IMR-90 (cell line): Measurements from ENCODE around the gene ARPC4. TPM values are rescaled to one million over a fixed set of nuclear protein-coding genes. Genes with fewer than 3 reads are reported as not detected.

ENCODE experiments used
- ATAC-seq: fragments of 200-7000 bp; cut with Tn5 transposase; 2 replicates; pipeline ENCODE4 v1.9.1; 2020; ENCODE audit warnings: low read depth, mild to moderate bottlenecking, moderate library complexity
- BruUV-seq: library from RNA; stranded (reverse); fragments of 400-500 nt; replicated peaks from 2 replicates; lab custom pipeline; 2021; lab: Mats Ljungman, UMichigan
- CTCF ChIA-PET: fragments of 300-600 bp; formaldehyde crosslinking; extraction: SDS; loops from one replicate; lab custom pipeline; 2021; ENCODE audit warnings: antibody characterized with exemption; lab: Yijun Ruan, JAX
- POLR2A ChIA-PET: fragments of 300-600 bp; sonication (Branson Sonifier 250); formaldehyde crosslinking; loops from one replicate; lab custom pipeline; 2022; ENCODE audit warnings: antibody characterized with exemption; ENCODE audit not compliant: unreplicated experiment; lab: Charles Lee
- DNase-seq: peaks from one replicate; pipeline ENCODE4 v3.0.0; 2013
- H2AFZ ChIP-seq: replicated peaks from 2 replicates; pipeline ENCODE3; 2013; ENCODE audit warnings: low read length, mild to moderate bottlenecking; ENCODE audit not compliant: poor library complexity
- H2AK5ac ChIP-seq: 2 replicates; pipeline ENCODE4 v1.6.1; 2013; ENCODE audit warnings: low read depth, low read length, inconsistent platforms
- H2AK9ac ChIP-seq: replicated peaks from 2 replicates; pipeline ENCODE3; 2013; ENCODE audit warnings: mild to moderate bottlenecking, low read depth, low read length, moderate library complexity; ENCODE audit not compliant: poor library complexity
- H2BK120ac ChIP-seq: 2 replicates; pipeline ENCODE4 v1.6.1; 2013; ENCODE audit warnings: low read depth, low read length, inconsistent platforms
- H2BK15ac ChIP-seq: 3 replicates; pipeline ENCODE4 v1.6.1; 2013; ENCODE audit warnings: low read depth, low read length, inconsistent platforms
- H2BK20ac ChIP-seq: 2 replicates; pipeline ENCODE4 v1.6.1; 2013; ENCODE audit warnings: low read depth, mild to moderate bottlenecking, inconsistent platforms, low read length, moderate library complexity
- H2BK5ac ChIP-seq: 2 replicates; pipeline ENCODE4 v1.6.1; 2013; ENCODE audit warnings: mild to moderate bottlenecking, low read depth, low read length, inconsistent platforms; ENCODE audit not compliant: poor library complexity, severe bottlenecking
- H3K14ac ChIP-seq: replicated peaks from 2 replicates; pipeline ENCODE4 v1.6.1; 2013; ENCODE audit warnings: low read depth, low read length, inconsistent platforms
- H3K18ac ChIP-seq: 2 replicates; pipeline ENCODE4 v1.6.1; 2013; ENCODE audit warnings: low read depth, low read length, control low read depth
- H3K23ac ChIP-seq: 2 replicates; pipeline ENCODE4 v1.6.1; 2013; ENCODE audit warnings: low read depth, low read length, inconsistent platforms
- H3K27ac ChIP-seq: 2 replicates; pipeline ENCODE4 v1.5.1; 2013; ENCODE audit warnings: mild to moderate bottlenecking, control low read depth, low read length; ENCODE audit not compliant: insufficient read depth
- H3K27me3 ChIP-seq: 2 replicates; pipeline ENCODE4 v1.6.1; 2013; ENCODE audit warnings: low read length; ENCODE audit not compliant: control insufficient read depth, insufficient read depth
- H3K36me3 ChIP-seq: 2 replicates; pipeline ENCODE4 v1.6.1; 2013; ENCODE audit warnings: low read length, mixed read lengths; ENCODE audit not compliant: control insufficient read depth, insufficient read depth
- H3K4ac ChIP-seq: 2 replicates; pipeline ENCODE4 v1.6.1; 2013; ENCODE audit warnings: low read depth, low read length, inconsistent platforms
- H3K4me1 ChIP-seq: 2 replicates; pipeline ENCODE4 v1.6.1; 2013; ENCODE audit warnings: low read length, mixed read lengths; ENCODE audit not compliant: control insufficient read depth, insufficient read depth
- H3K4me2 ChIP-seq: 2 replicates; pipeline ENCODE4 v1.6.1; 2013; ENCODE audit warnings: low read depth, mild to moderate bottlenecking, control low read depth, low read length, moderate library complexity
- H3K4me3 ChIP-seq: 2 replicates; pipeline ENCODE4 v1.5.1; 2013; ENCODE audit warnings: low read depth, mild to moderate bottlenecking, control low read depth, low read length, moderate library complexity; ENCODE audit not compliant: insufficient read depth
- H3K56ac ChIP-seq: 2 replicates; pipeline ENCODE4 v1.6.1; 2013; ENCODE audit warnings: low read length, inconsistent platforms; ENCODE audit not compliant: insufficient read depth; ENCODE audit errors: extremely low read depth
- H3K79me1 ChIP-seq, 2 experiments: 2 replicates each; pipeline ENCODE4 v1.6.1; 2013; ENCODE audit warnings: low read length in 2 of 2, inconsistent platforms in 1 of 2, low read depth in 1 of 2
- H3K9ac ChIP-seq: 2 replicates; pipeline ENCODE4 v1.6.1; 2013; ENCODE audit warnings: low read depth, low read length, control low read depth
- H3K9me1 ChIP-seq: 2 replicates; pipeline ENCODE4 v1.6.1; 2013; ENCODE audit warnings: low read length, inconsistent platforms; ENCODE audit not compliant: insufficient read depth
- H3K9me3 ChIP-seq: 2 replicates; pipeline ENCODE4 v1.6.1; 2013; ENCODE audit warnings: low read length; ENCODE audit not compliant: control insufficient read depth, insufficient read depth
- H4K20me1 ChIP-seq: 2 replicates; pipeline ENCODE4 v1.6.1; 2013; ENCODE audit warnings: low read length, inconsistent platforms; ENCODE audit not compliant: insufficient read depth
- H4K5ac ChIP-seq: 2 replicates; pipeline ENCODE4 v1.6.1; 2013; ENCODE audit warnings: mild to moderate bottlenecking, low read depth, low read length, control low read depth
- H4K8ac ChIP-seq, 2 experiments: 2 replicates each; pipeline ENCODE4 v1.6.1; 2013; ENCODE audit warnings: low read depth in 2 of 2, low read length in 2 of 2, control low read depth in 1 of 2, inconsistent platforms in 1 of 2
- H4K91ac ChIP-seq: 2 replicates; pipeline ENCODE4 v1.6.1; 2013; ENCODE audit warnings: low read depth, low read length, inconsistent platforms; ENCODE audit not compliant: insufficient read depth
- BHLHE40 ChIP-seq: fragments of 150-350 bp; IDR thresholded peaks from 2 replicates; pipeline ENCODE4 v1.6.1; 2016; ENCODE audit warnings: mild to moderate bottlenecking, low read depth, low read length
- CEBPB ChIP-seq: IDR thresholded peaks from 2 replicates; pipeline ENCODE4 v1.6.1; 2012; ENCODE audit warnings: low read depth, low read length, improper control_type of control experiment
- CHD1 ChIP-seq: IDR thresholded peaks from 2 replicates; pipeline ENCODE4 v1.6.1; 2012; ENCODE audit warnings: low read depth, low read length, improper control_type of control experiment
- CTCF ChIP-seq: conservative IDR thresholded peaks from 2 replicates; pipeline ENCODE4 v1.5.1; 2012; ENCODE audit warnings: mild to moderate bottlenecking, low read depth, low read length, improper control_type of control experiment
- ELK1 ChIP-seq: fragments of 150-350 bp; IDR thresholded peaks from 2 replicates; pipeline ENCODE4 v1.6.1; 2016; ENCODE audit warnings: low read depth, mild to moderate bottlenecking, low read length, moderate library complexity, borderline replicate concordance
- FOS ChIP-seq: fragments of 150-350 bp; IDR thresholded peaks from 2 replicates; pipeline ENCODE4 v1.6.1; 2016; ENCODE audit warnings: low read depth, low read length
- MAFK ChIP-seq: IDR thresholded peaks from 2 replicates; pipeline ENCODE4 v1.6.1; 2012; ENCODE audit warnings: low read depth, low read length, improper control_type of control experiment
- MAZ ChIP-seq: IDR thresholded peaks from 2 replicates; pipeline ENCODE4 v1.6.1; 2012; ENCODE audit warnings: low read depth, mild to moderate bottlenecking, low read length, improper control_type of control experiment, moderate library complexity, borderline replicate concordance
- MXI1 ChIP-seq: IDR thresholded peaks from 2 replicates; pipeline ENCODE4 v1.6.1; 2012; ENCODE audit warnings: low read depth, mild to moderate bottlenecking, low read length, moderate library complexity, borderline replicate concordance
- NFE2L2 ChIP-seq: fragments of 150-350 bp; IDR thresholded peaks from 2 replicates; pipeline ENCODE4 v1.6.1; 2016; ENCODE audit warnings: low read depth, mild to moderate bottlenecking, low read length
- POLR2A ChIP-seq: IDR thresholded peaks from 2 replicates; pipeline ENCODE4 v1.6.1; 2012; ENCODE audit warnings: mild to moderate bottlenecking, low read depth, low read length
- RAD21 ChIP-seq: IDR thresholded peaks from 2 replicates; pipeline ENCODE4 v1.6.1; 2012; ENCODE audit warnings: low read length, improper control_type of control experiment
- RCOR1 ChIP-seq: IDR thresholded peaks from 2 replicates; pipeline ENCODE4 v1.6.1; 2012; ENCODE audit warnings: mild to moderate bottlenecking, low read length, improper control_type of control experiment; ENCODE audit not compliant: insufficient replicate concordance
- RFX5 ChIP-seq: IDR thresholded peaks from 2 replicates; pipeline ENCODE4 v1.8.0; 2012; ENCODE audit warnings: low read depth, mild to moderate bottlenecking, low read length, moderate library complexity
- SMC3 ChIP-seq: fragments of 150-350 bp; IDR thresholded peaks from 2 replicates; pipeline ENCODE4 v1.6.1; 2016; ENCODE audit warnings: low read depth, mild to moderate bottlenecking, antibody characterized with exemption, low read length, moderate library complexity
- WGBS, 2 experiments: methylation state at CpG; one replicate each; pipeline versions ENCODE4 v1.1.5 to v1.1.7; 2013; ENCODE audit warnings: missing lambda C conversion rate in 2 of 2; ENCODE audit not compliant: insufficient read length in 1 of 2; ENCODE audit errors: extremely low coverage in 2 of 2; 5-methylcytosine and 5-hydroxymethylcytosine counted together
- dilution Hi-C: fragments of 300-500 bp; cut with HindIII; formaldehyde crosslinking; loops from one replicate; pipeline ENCODE4 v1.14.3; 2018; ENCODE audit warnings: low sequenced_read_pairs; ENCODE audit not compliant: unreplicated experiment
- in situ Hi-C: fragments of 300-500 bp; cut with MboI; formaldehyde crosslinking; loops from 3 replicates; pipeline ENCODE4 v1.14.3; 2019; ENCODE audit warnings: low sequenced_read_pairs, inconsistent platforms, mixed read lengths
- intact Hi-C: fragments of 100-400 bp; cut with micrococcal nuclease; formaldehyde crosslinking; loops from 2 replicates; pipeline ENCODE4 v1.10.0; 2022
- polyA plus RNA-seq, 3 experiments: library from polyadenylated mRNA; depleted of rRNA; stranded (reverse); fragments of >200 nt; gene quantifications; 2 replicates each; pipeline ENCODE4 v1.2.3, GENCODE V29; 2012; ENCODE audit warnings: low replicate concordance in 1 of 3
- total RNA-seq: library from RNA; depleted of rRNA; stranded (reverse); fragments of >200 nt; gene quantifications from 2 replicates; pipeline ENCODE4 v1.2.3, GENCODE V29; 2012
- TF ChIP-seq, protein P1 (sequence below): fragments of 150-350 bp; IDR thresholded peaks from 2 replicates; pipeline ENCODE4 v1.6.1; 2017; ENCODE audit warnings: mild to moderate bottlenecking, antibody characterized with exemption, low read length, low read depth

Gene ARPC4
- total and polyA plus RNA-seq, 2 of the 4 experiments (the other 2 are of a cell fraction): 188 to 383 TPM

DNA sequence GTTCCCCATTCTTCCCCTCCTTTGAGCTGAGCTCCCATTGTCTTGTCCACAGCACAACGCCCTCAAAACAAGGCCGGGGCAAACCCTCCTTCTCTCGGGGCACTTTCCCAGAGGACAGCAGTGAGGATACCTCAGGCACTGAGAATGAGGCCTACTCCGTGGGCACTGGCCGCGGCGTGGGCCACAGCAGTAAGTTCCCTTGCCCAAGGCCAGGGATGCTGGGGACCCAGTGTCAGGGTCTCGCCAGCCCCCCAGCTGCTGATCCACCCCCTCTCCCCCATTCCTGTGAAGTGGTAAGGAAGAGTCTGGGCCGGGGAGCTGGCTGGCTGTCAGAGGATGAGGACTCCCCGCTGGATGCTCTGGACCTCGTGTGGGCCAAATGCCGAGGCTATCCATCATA lies 47.4 kb upstream of the ARPC4 start:
- in situ Hi-C loops (no loop called here), intact Hi-C loops (no loop called here), dilution Hi-C loops (no loop called here)
- Histone ChIP-seq H4K20me1 (no peaks in the 10 kb centered on the region), H3K56ac (no peak overlapping the region), H2AK5ac (no peak overlapping the region), H2BK120ac (no peak overlapping the region), H4K91ac (no peak overlapping the region), H2BK15ac (no peak overlapping the region), H3K9me3 (no peaks in the 10 kb centered on the region), H4K8ac (no peak overlapping the region), H3K14ac (no peak overlapping the region), H3K18ac (no peak overlapping the region), H3K4me1 (peaks cover 16% of the 10 kb centered on the region), H3K79me1 (peaks cover 6 to 29% of the 10 kb centered on the region in 2 experiments), H3K27ac (no peak overlapping the region), H3K9ac (no peak overlapping the region), H2AK9ac (no peak overlapping the region), H3K23ac (no peak overlapping the region), H3K4me3 (no peak overlapping the region), H3K27me3 (no peaks in the 10 kb centered on the region), H4K5ac (no peak overlapping the region), H3K9me1 (peaks cover 12% of the 10 kb centered on the region), H3K36me3 (peaks cover 67% of the 10 kb centered on the region), H2AFZ (no peak overlapping the region), H2BK5ac (no peak overlapping the region), H3K4me2 (no peak overlapping the region), H2BK20ac (no peak overlapping the region), H3K4ac (no peak overlapping the region)
- BruUV-seq: no TSS peak
- ChIA-PET CTCF (no interaction called here), POLR2A (no interaction called here)
- DNase-seq (no peak), ATAC-seq (no peak)
- WGBS, 2 experiments: 82% methylated on average over 3 of the region's 12 CpGs; no CpG with 5 or more reads in 1 of the 2 experiments
- no peak for TF ChIP-seq FOS
- TF ChIP-seq CHD1: no peak
- TF ChIP-seq BHLHE40: no peak
- no peak for TF ChIP-seq RAD21
- no peak for TF ChIP-seq RFX5
- TF ChIP-seq RCOR1: no peak
- TF ChIP-seq SMC3: no peak
- TF ChIP-seq MAFK: no peak
- no peak for TF ChIP-seq ELK1
- TF ChIP-seq MAZ: no peak
- no peak for TF ChIP-seq MXI1
- TF ChIP-seq POLR2A: no peak
- TF ChIP-seq NFE2L2: no peak
- TF ChIP-seq, protein P1, sequence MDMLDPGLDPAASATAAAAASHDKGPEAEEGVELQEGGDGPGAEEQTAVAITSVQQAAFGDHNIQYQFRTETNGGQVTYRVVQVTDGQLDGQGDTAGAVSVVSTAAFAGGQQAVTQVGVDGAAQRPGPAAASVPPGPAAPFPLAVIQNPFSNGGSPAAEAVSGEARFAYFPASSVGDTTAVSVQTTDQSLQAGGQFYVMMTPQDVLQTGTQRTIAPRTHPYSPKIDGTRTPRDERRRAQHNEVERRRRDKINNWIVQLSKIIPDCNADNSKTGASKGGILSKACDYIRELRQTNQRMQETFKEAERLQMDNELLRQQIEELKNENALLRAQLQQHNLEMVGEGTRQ: no peak
- TF ChIP-seq CTCF: no peak
- TF ChIP-seq CEBPB: no peak
